Esophagus muscularis mucosa (tissue), 4 donors: Measurements from ENCODE around the gene B3GNT7. TPM values are rescaled to one million over a fixed set of nuclear protein-coding genes. Genes with fewer than 3 reads are reported as not detected.

Experiments used
- DNase-seq: peaks from one replicate; pipeline ENCODE4 v3.0.0-alpha.2; 2017; ENCODE audit errors: extremely low spot score
- H3K27ac ChIP-seq, 4 donors: fragments of 200-600 bp; sonication (generic); replicated peaks in 1 of 4; 1 replicate in 3 of 4; 2 replicates in 1 of 4; pipeline ENCODE4 v1.5.1; 2016 to 2019; ENCODE audit warnings: mild to moderate bottlenecking in 1 of 4
- H3K27me3 ChIP-seq, 4 donors: fragments of 200-600 bp; sonication (generic); one replicate each; pipeline versions ENCODE4 v1.5.1 to v1.6.0; 2016 to 2019
- H3K36me3 ChIP-seq, 4 donors: fragments of 200-600 bp; sonication (generic); one replicate each; pipeline ENCODE4 v1.5.1; 2016 to 2019
- H3K4me1 ChIP-seq, 4 donors: fragments of 200-600 bp; sonication (generic); one replicate each; pipeline ENCODE4 v1.5.1; 2016 to 2019
- H3K4me3 ChIP-seq, 4 donors: fragments of 200-600 bp; sonication (generic); 1 replicate in 2 of 4; 2 replicates in 2 of 4; pipeline ENCODE4 v1.5.1; 2016 to 2019; ENCODE audit warnings: mild to moderate bottlenecking in 4 of 4, moderate library complexity in 1 of 4
- H3K9me3 ChIP-seq, 4 donors: fragments of 200-600 bp; sonication (generic); 1 replicate in 3 of 4; 2 replicates in 1 of 4; pipeline ENCODE4 v1.5.1; 2016 to 2019
- CTCF ChIP-seq, 3 experiments: fragments of 200-600 bp in 2 of 3; fragments of 450-650 bp in 1 of 3; sonication (generic) in 2 of 3; IDR thresholded peaks; one replicate each; pipeline ENCODE4 v1.5.1; 2017 to 2019; ENCODE audit warnings: antibody characterized with exemption in 3 of 3, mild to moderate bottlenecking in 2 of 3, moderate library complexity in 1 of 3
- EP300 ChIP-seq: sonication (generic); formaldehyde crosslinking; IDR thresholded peaks from one replicate; pipeline ENCODE4 v1.6.1; 2017; ENCODE audit warnings: antibody characterized with exemption
- POLR2A ChIP-seq: fragments of 450-650 bp; IDR thresholded peaks from one replicate; pipeline ENCODE4 v1.6.1; 2017; ENCODE audit warnings: antibody characterized with exemption, moderate library complexity, mild to moderate bottlenecking, low read depth
- POLR2AphosphoS5 ChIP-seq, 2 donors: sonication (generic); formaldehyde crosslinking; IDR thresholded peaks; one replicate each; pipeline ENCODE4 v1.6.1; 2017; ENCODE audit warnings: antibody characterized with exemption in 2 of 2
- WGBS: methylation state at CpG from one replicate; pipeline ENCODE4 v1.1.5; 2018; 5-methylcytosine and 5-hydroxymethylcytosine counted together
- intact Hi-C: fragments of 100-400 bp; cut with DNase I; formaldehyde crosslinking; loops from one replicate; pipeline ENCODE4 v1.15.1; 2023
- total RNA-seq, 4 donors: library from RNA; depleted of rRNA; stranded (reverse); fragments of >200 nt; gene quantifications; one replicate each; pipeline versions ENCODE4 v1.1.0 to v1.2.1, GENCODE V29; 2016

The B3GNT7 gene
- total RNA-seq, 4 donors from 2014 or later, result 3.7 to 7.0 (median 4.5) TPM

GRCh38 chr2:231413921-231414476, 18.5 kb downstream of the B3GNT7 start:
- peaks cover 0 to 3% (median 0%) of the 10 kb centered on the region in 4 donors for H3K27me3 ChIP-seq
- peaks cover 10 to 17% (median 15%) of the 10 kb centered on the region in 4 donors for H3K4me1 ChIP-seq
- H3K4me3 ChIP-seq, result no peak overlapping the region
- no peak for TF ChIP-seq POLR2A
- TF ChIP-seq CTCF (IDR thresholded peaks at IDR 0.05), result no peak
- no peak for TF ChIP-seq POLR2AphosphoS5 (IDR thresholded peaks at IDR 0.05)
- WGBS, result 76% methylated on average over 15 of the region's 15 CpGs
- no peak for DNase-seq
- H3K36me3 ChIP-seq, result no peaks in the 10 kb centered on the region
- H3K27ac ChIP-seq, result no peak overlapping the region
- intact Hi-C loops, result loop anchor here (5.0 to 10.0 kb wide), 3 partner anchors 119 to 307 kb away; no protein-coding TSS in a partner anchor
- peaks cover 0 to 5% (median 2%) of the 10 kb centered on the region in 4 donors for H3K9me3 ChIP-seq

DNA sequence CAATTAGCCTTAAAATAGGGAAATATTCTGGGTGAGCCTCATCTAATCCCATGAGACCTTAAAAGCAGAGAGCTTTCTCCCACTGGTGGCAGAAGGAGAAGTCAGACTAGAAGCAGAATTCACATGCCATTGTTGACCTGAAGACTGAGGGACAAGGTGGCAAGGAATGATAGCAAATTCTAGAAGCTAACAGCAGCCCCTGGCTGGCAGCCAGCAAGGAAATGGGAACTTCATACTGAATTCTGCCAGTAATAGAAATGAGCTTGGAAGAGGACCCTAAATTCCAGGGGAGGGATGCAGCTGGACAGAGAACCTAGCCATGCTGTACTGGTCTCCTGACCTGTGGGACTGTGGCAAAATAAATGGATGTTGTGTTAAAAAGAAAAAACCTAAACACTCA, 19.5 kb downstream of the B3GNT7 start:
- no peak overlapping the region for H3K27ac ChIP-seq
- peaks cover 10 to 17% (median 15%) of the 10 kb centered on the region in 4 donors for H3K4me1 ChIP-seq
- no peak for DNase-seq
- no peak overlapping the region for H3K4me3 ChIP-seq
- no peak for TF ChIP-seq POLR2A
- no peak for TF ChIP-seq CTCF (IDR thresholded peaks at IDR 0.05)
- TF ChIP-seq POLR2AphosphoS5 (IDR thresholded peaks at IDR 0.05), result no peak
- TF ChIP-seq EP300, result no peak
- intact Hi-C loops, result loop anchor here (10.0 kb wide), 1 partner anchor 120 kb away; no protein-coding TSS in a partner anchor
- H3K36me3 ChIP-seq, result no peaks in the 10 kb centered on the region
- peaks cover 0 to 3% (median 0%) of the 10 kb centered on the region in 4 donors for H3K27me3 ChIP-seq
- H3K9me3 ChIP-seq, result peaks cover 0 to 5% (median 2%) of the 10 kb centered on the region in 4 donors

- Histone ChIP-seq H3K4me1 (no peaks in the 10 kb centered on the region), H3K4me3 (no peak overlapping the region)
- 85% methylated on average over 23 of the region's 26 CpGs for WGBS
Observed at GRCh38 chr2:231418820-231419640, 23.5 kb downstream of the B3GNT7 start.

GRCh38 chr2:231421051-231421580, 25.6 kb downstream of the B3GNT7 start:
- intact Hi-C loops, result no loop called here
- Histone ChIP-seq H3K27ac (no peak overlapping the region), H3K36me3 (no peaks in the 10 kb centered on the region), H3K4me3 (no peak overlapping the region), H3K4me1 (no peaks in the 10 kb centered on the region), H3K27me3 (peaks cover 0 to 3% (median 0%) of the 10 kb centered on the region in 4 donors), H3K9me3 (no peaks in the 10 kb centered on the region)
- DNase-seq, result no peak
- WGBS, result 78% methylated on average over 6 of the region's 9 CpGs
- TF ChIP-seq CTCF (IDR thresholded peaks at IDR 0.05), result no peak

More at GRCh38 chr2:231418820-231419640, 23.5 kb downstream of the B3GNT7 start:
- Histone ChIP-seq H3K27me3 (peaks cover 0 to 3% (median 0%) of the 10 kb centered on the region in 4 donors), H3K9me3 (no peaks in the 10 kb centered on the region), H3K27ac (no peak overlapping the region), H3K36me3 (no peaks in the 10 kb centered on the region)
- intact Hi-C loops, result loop anchor here (10.0 kb wide), 1 partner anchor 124 kb away; no protein-coding TSS in a partner anchor
- no peak for DNase-seq
- TF ChIP-seq EP300 (no peak), POLR2A (no peak), POLR2AphosphoS5 (IDR thresholded peaks at IDR 0.05) (no peak), CTCF (IDR thresholded peaks at IDR 0.05) (no peak)
